H9 (cell line): ENCODE measurements around the gene CHGA. TPM values are rescaled to one million over a fixed set of nuclear protein-coding genes. Genes with fewer than 3 reads are reported as not detected.

Source experiments
- DNase-seq: peaks from one replicate; pipeline ENCODE4 v3.0.0-alpha.2; 2017
- H2AFZ ChIP-seq: one replicate; pipeline ENCODE4 v1.6.1; 2013; ENCODE audit warnings: mild to moderate bottlenecking, low read length, control low read depth, moderate library complexity
- H2AK5ac ChIP-seq: 2 replicates; pipeline ENCODE4 v1.6.1; 2013; ENCODE audit warnings: low read length, control low read depth, mixed read lengths; ENCODE audit not compliant: insufficient read length
- H2BK120ac ChIP-seq: one replicate; pipeline ENCODE4 v1.6.1; 2013; ENCODE audit warnings: low read depth, mild to moderate bottlenecking, low read length, control low read depth, inconsistent platforms; ENCODE audit not compliant: poor library complexity, severe bottlenecking
- H2BK12ac ChIP-seq: 2 replicates; pipeline ENCODE4 v1.6.1; 2013; ENCODE audit warnings: low read length, control low read depth, mixed read lengths, low read depth; ENCODE audit not compliant: insufficient read length
- H2BK15ac ChIP-seq: 2 replicates; pipeline ENCODE4 v1.6.1; 2013; ENCODE audit warnings: low read depth, low read length, control low read depth
- H2BK20ac ChIP-seq: one replicate; pipeline ENCODE4 v1.6.1; 2013; ENCODE audit warnings: low read depth, mild to moderate bottlenecking, low read length, control low read depth, inconsistent platforms; ENCODE audit not compliant: poor library complexity, severe bottlenecking
- H2BK5ac ChIP-seq: 2 replicates; pipeline ENCODE4 v1.6.1; 2013; ENCODE audit warnings: low read length, control low read depth, mixed read lengths; ENCODE audit not compliant: insufficient read length
- H3K14ac ChIP-seq: 2 replicates; pipeline ENCODE4 v1.6.1; 2013; ENCODE audit warnings: low read length, control low read depth; ENCODE audit not compliant: insufficient read depth
- H3K18ac ChIP-seq: 2 replicates; pipeline ENCODE4 v1.6.1; 2013; ENCODE audit warnings: low read depth, mild to moderate bottlenecking, mixed read lengths, low read length, control low read depth; ENCODE audit not compliant: insufficient read length
- H3K23ac ChIP-seq: 2 replicates; pipeline ENCODE4 v1.6.1; 2013; ENCODE audit warnings: low read length, control low read depth, mixed read lengths, low read depth; ENCODE audit not compliant: insufficient read length
- H3K23me2 ChIP-seq: 2 replicates; pipeline ENCODE4 v1.6.1; 2013; ENCODE audit warnings: low read depth, mild to moderate bottlenecking, mixed read lengths, low read length, control low read depth; ENCODE audit not compliant: insufficient read length, poor library complexity, severe bottlenecking
- H3K27ac ChIP-seq: 2 replicates; pipeline ENCODE4 v1.5.1; 2013; ENCODE audit warnings: low read length, control low read depth, mixed read lengths, low read depth; ENCODE audit not compliant: insufficient read length
- H3K27me3 ChIP-seq: 2 replicates; pipeline ENCODE4 v1.6.1; 2013; ENCODE audit warnings: low read length, control low read depth, inconsistent platforms; ENCODE audit not compliant: insufficient read depth
- H3K4ac ChIP-seq: 2 replicates; pipeline ENCODE4 v1.6.1; 2013; ENCODE audit warnings: low read depth, mild to moderate bottlenecking, control low read depth, inconsistent platforms, low read length, moderate library complexity
- H3K4me1 ChIP-seq: 2 replicates; pipeline ENCODE4 v1.6.1; 2013; ENCODE audit warnings: low read length, control low read depth, inconsistent platforms; ENCODE audit not compliant: insufficient read depth
- H3K4me2 ChIP-seq: 2 replicates; pipeline ENCODE4 v1.6.1; 2013; ENCODE audit warnings: low read length, control low read depth, mixed read lengths; ENCODE audit not compliant: insufficient read length, insufficient read depth
- H3K56ac ChIP-seq: 2 replicates; pipeline ENCODE4 v1.6.1; 2013; ENCODE audit warnings: low read depth, mild to moderate bottlenecking, mixed read lengths, low read length, control low read depth; ENCODE audit not compliant: insufficient read length
- H3K79me1 ChIP-seq: 2 replicates; pipeline ENCODE4 v1.6.1; 2013; ENCODE audit warnings: low read depth, mild to moderate bottlenecking, moderate library complexity, low read length, control low read depth, inconsistent platforms; ENCODE audit not compliant: insufficient read depth, poor library complexity, severe bottlenecking
- H3K79me2 ChIP-seq: 2 replicates; pipeline ENCODE4 v1.6.1; 2013; ENCODE audit warnings: low read length, control low read depth, inconsistent platforms; ENCODE audit not compliant: insufficient read depth
- H3K9ac ChIP-seq: 2 replicates; pipeline ENCODE4 v1.6.1; 2013; ENCODE audit warnings: low read length, control low read depth, mixed read lengths; ENCODE audit not compliant: insufficient read length; ENCODE audit errors: extremely low read depth
- H3K9me3 ChIP-seq: one replicate; pipeline ENCODE4 v1.6.1; 2013; ENCODE audit warnings: low read depth, low read length, inconsistent platforms; ENCODE audit not compliant: control insufficient read depth
- H3T11ph ChIP-seq: one replicate; pipeline ENCODE4 v1.6.1; 2013; ENCODE audit warnings: mild to moderate bottlenecking, low read length, control low read depth, inconsistent platforms
- H4K20me1 ChIP-seq: one replicate; pipeline ENCODE4 v1.6.1; 2013; ENCODE audit not compliant: control insufficient read depth, insufficient read length, insufficient read depth
- H4K5ac ChIP-seq: 2 replicates; pipeline ENCODE4 v1.6.1; 2013; ENCODE audit warnings: low read depth, mild to moderate bottlenecking, mixed read lengths, low read length, control low read depth; ENCODE audit not compliant: insufficient read length
- H4K8ac ChIP-seq: replicated peaks from 2 replicates; pipeline ENCODE4 v1.6.1; 2013; ENCODE audit warnings: low read length, control low read depth, mixed read lengths, low read depth; ENCODE audit not compliant: insufficient read length
- H4K91ac ChIP-seq: 2 replicates; pipeline ENCODE4 v1.6.1; 2013; ENCODE audit warnings: low read depth, mild to moderate bottlenecking, moderate library complexity, mixed read lengths, low read length, control low read depth; ENCODE audit not compliant: insufficient read length
- H3K27ac Mint-ChIP-seq, 3 experiments: 2 replicates in 2 of 3; 3 replicates in 1 of 3; pipeline ENCODE4 v1.8.0; 2020 to 2021; ENCODE audit warnings: mixed read lengths in 3 of 3, mild to moderate bottlenecking in 1 of 3, moderate library complexity in 1 of 3
- H3K27me3 Mint-ChIP-seq: 2 replicates; pipeline ENCODE4 v1.8.0; 2021; ENCODE audit warnings: low read depth, mild to moderate bottlenecking, moderate library complexity, mixed read lengths
- H3K36me3 Mint-ChIP-seq, 3 experiments: 2 replicates in 2 of 3; 3 replicates in 1 of 3; pipeline ENCODE4 v1.8.0; 2020 to 2021; ENCODE audit warnings: low read depth in 3 of 3, mixed read lengths in 3 of 3; ENCODE audit not compliant: insufficient read depth in 1 of 3
- H3K4me1 Mint-ChIP-seq, 2 experiments: 2 replicates each; pipeline ENCODE4 v1.8.0; 2020; ENCODE audit warnings: mixed read lengths in 2 of 2
- H3K4me3 Mint-ChIP-seq, 2 experiments: 2 replicates in 1 of 2; 3 replicates in 1 of 2; pipeline ENCODE4 v1.8.0; 2020 to 2021; ENCODE audit warnings: mild to moderate bottlenecking in 2 of 2, mixed read lengths in 2 of 2, moderate library complexity in 1 of 2
- H3K9me3 Mint-ChIP-seq, 2 experiments: 2 replicates in 1 of 2; 3 replicates in 1 of 2; pipeline ENCODE4 v1.8.0; 2020; ENCODE audit warnings: mild to moderate bottlenecking in 2 of 2, mixed read lengths in 2 of 2, moderate library complexity in 1 of 2
- WGBS: extraction: QIAGEN DNeasy Blood & Tissue Kit; methylation state at CpG from one replicate; pipeline ENCODE4 v1.1.7; 2013; ENCODE audit warnings: missing lambda C conversion rate, low lambda C conversion rate, mixed read lengths; ENCODE audit not compliant: insufficient read length; ENCODE audit errors: extremely low coverage; 5-methylcytosine and 5-hydroxymethylcytosine counted together
- total RNA-seq: library from RNA; stranded (reverse); gene quantifications from 2 replicates; pipeline ENCODE4 v1.2.1, GENCODE V29; 2021
- TF ChIP-seq, protein P1 (sequence below): fragments of 200-600 bp; sonication (generic); conservative IDR thresholded peaks from 3 replicates; pipeline ENCODE4 v1.8.0; 2021; ENCODE audit warnings: antibody characterized with exemption, mild to moderate bottlenecking

CHGA gene
- total RNA-seq, 1 experiment from 2014 or later: 6.7 TPM

DNA sequence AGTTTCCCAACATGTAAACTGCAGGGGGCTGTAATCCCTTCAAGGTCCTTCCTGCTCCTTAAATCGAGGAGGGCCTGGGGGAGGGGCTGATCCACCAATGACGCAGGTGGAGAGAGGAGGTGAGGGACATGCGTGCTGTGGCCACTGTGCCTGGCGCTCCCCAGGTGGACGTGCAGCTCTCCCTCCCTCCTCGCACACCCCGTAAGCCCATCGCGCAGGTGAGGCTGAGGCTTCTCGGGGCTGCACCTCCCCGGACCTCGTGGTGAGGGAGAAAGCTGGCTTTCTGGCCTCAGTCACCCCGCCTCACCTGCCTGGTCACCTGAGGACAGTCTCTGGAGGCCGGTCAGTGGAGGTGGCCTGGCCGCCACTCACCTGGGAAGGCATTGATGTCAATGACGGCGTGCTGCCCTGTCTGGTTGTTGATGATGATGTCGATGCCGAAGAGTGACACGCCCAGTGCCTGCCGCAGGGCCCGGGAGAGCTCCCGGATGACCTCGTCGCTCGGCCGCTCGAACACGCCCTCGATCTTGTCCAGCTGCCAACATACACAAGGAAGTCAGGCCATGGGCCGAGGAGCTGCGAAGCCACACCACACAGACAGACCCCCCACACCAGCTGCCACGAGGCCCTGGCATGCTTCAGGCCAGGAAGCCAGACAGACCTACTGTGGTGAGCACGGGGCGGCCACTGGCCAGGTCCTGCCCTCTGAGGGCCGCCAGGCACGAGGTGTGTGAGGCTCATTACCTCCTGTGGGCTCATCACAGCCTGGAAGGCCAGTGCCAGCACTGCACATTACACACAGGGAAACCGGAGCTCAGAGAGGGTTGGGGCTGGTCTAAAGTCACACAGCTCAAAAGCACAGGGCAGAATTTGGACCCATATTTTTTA, 23.3 kb downstream of the CHGA start:
- no peaks in the 10 kb centered on the region for H3K9me3 ChIP-seq
- no peak overlapping the region for H3K27ac Mint-ChIP-seq
- no peak overlapping the region for H2BK120ac ChIP-seq
- no peak overlapping the region for H2BK12ac ChIP-seq
- H3K9me3 Mint-ChIP-seq: no peaks in the 10 kb centered on the region
- DNase-seq: no peak
- H3K4me1 ChIP-seq: no peaks in the 10 kb centered on the region
- no peak overlapping the region for H4K91ac ChIP-seq
- no peaks in the 10 kb centered on the region for H4K20me1 ChIP-seq
- H3K79me2 ChIP-seq: no peaks in the 10 kb centered on the region
- H3K27ac ChIP-seq: no peak overlapping the region
- H3K27me3 Mint-ChIP-seq: peaks cover 3% of the 10 kb centered on the region; the same call in 1 of the 2 replicates
- H3K14ac ChIP-seq: no peak overlapping the region; the same call in 1 of the 2 replicates
- H3K27me3 ChIP-seq: no peaks in the 10 kb centered on the region
- H3K4ac ChIP-seq: no peak overlapping the region
- no peaks in the 10 kb centered on the region for H3K23me2 ChIP-seq
- no CpG with 5 or more reads among the region's 38 CpGs for WGBS
- H3K56ac ChIP-seq: no peak overlapping the region
- no peak overlapping the region for H3T11ph ChIP-seq
- no peak overlapping the region for H3K4me3 Mint-ChIP-seq
- H3K4me2 ChIP-seq: no peak overlapping the region
- H2BK15ac ChIP-seq: no peak overlapping the region
- peaks cover 20 to 47% (median 35%) of the 10 kb centered on the region in 3 experiments for H3K36me3 Mint-ChIP-seq
- no peak overlapping the region for H4K5ac ChIP-seq
- no peak overlapping the region for H2BK20ac ChIP-seq
- H2BK5ac ChIP-seq: no peak overlapping the region
- H3K9ac ChIP-seq: no peak overlapping the region
- H2AK5ac ChIP-seq: no peak overlapping the region
- H3K79me1 ChIP-seq: no peaks in the 10 kb centered on the region
- no peaks in the 10 kb centered on the region for H3K4me1 Mint-ChIP-seq
- no peak overlapping the region for H3K23ac ChIP-seq
- no peak overlapping the region for H4K8ac ChIP-seq
- H3K18ac ChIP-seq: no peak overlapping the region
- no peak overlapping the region for H2AFZ ChIP-seq
- TF ChIP-seq, protein P1, sequence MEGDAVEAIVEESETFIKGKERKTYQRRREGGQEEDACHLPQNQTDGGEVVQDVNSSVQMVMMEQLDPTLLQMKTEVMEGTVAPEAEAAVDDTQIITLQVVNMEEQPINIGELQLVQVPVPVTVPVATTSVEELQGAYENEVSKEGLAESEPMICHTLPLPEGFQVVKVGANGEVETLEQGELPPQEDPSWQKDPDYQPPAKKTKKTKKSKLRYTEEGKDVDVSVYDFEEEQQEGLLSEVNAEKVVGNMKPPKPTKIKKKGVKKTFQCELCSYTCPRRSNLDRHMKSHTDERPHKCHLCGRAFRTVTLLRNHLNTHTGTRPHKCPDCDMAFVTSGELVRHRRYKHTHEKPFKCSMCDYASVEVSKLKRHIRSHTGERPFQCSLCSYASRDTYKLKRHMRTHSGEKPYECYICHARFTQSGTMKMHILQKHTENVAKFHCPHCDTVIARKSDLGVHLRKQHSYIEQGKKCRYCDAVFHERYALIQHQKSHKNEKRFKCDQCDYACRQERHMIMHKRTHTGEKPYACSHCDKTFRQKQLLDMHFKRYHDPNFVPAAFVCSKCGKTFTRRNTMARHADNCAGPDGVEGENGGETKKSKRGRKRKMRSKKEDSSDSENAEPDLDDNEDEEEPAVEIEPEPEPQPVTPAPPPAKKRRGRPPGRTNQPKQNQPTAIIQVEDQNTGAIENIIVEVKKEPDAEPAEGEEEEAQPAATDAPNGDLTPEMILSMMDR: no peak
